Activated CD4-positive, alpha-beta T cell treated with anti-CD3 and anti-CD28 coated beads, Interleukin-2, amount 50 U/mL, for 48 hours (primary cell): ENCODE data around the gene KRTAP4-1.
"Not testable (repeated sequence)": the region's sequence is repeated elsewhere in the genome, so short reads cannot be mapped to it uniquely, and the experiment has no call there.

Experiments
- DNase-seq, 2 experiments: peaks; one replicate each; pipeline ENCODE4 v3.0.0-alpha.2; 2020

KRTAP4-1 gene

GRCh38 chr17:41168121-41168520 lies 16.6 kb downstream of the KRTAP4-1 start, which contains the start of gene KRTAP4-3:
TSS of gene KRTAP4-3 (minus strand) at chr17:41168221. CDS start at chr17:41168172, 49 bp downstream.
- no peak for DNase-seq

GRCh38 chr17:41167561-41167960 lies 17.1 kb downstream of the KRTAP4-1 start:
- DNase-seq, result no peak

DNA sequence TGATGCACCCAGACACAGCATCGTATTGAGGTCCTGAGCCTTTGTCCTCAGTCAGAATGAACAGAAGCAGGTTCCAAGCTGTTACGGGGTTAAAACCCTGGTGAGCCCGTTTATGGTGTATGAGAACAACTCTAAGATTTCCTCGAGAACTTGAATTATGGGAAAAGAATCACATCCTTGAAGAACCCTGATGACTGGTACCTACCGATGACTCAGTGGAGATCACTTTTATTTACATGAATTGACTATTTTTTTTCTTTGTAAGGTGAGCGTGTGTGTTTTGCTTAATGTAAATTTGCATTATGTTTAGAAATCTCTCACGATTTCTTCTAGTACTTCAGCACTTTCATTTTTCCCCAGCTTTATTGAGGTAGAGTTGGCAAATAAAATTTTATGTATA lies 20.9 kb downstream of the KRTAP4-1 start:
- no peak for DNase-seq

- no peak for DNase-seq
Measured at GRCh38 chr17:41160648-41161047, 24.1 kb downstream of the KRTAP4-1 start, which contains the start of gene KRTAP4-4. TSS of gene KRTAP4-4 (minus strand) at chr17:41160748. CDS start at chr17:41160691, 57 bp downstream.

DNA sequence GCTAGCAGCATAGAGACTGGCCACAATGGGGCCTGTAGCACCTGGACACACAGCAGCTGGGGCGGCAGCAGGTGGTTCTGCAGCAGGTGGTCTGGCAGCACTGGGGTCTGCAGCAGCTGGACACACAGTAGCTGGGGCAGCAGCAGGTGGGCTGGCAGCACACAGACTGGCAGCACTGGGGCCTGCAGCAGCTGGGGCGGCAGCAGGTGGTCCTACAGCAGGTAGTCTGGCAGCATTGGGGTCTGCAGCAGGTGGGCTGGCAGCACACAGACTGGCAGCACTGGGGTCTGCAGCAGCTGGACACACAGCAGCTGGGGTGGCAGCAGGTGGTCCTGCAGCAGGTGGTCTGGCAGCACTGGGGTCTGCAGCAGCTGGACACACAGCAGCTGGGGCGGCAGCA lies 24.5 kb downstream of the KRTAP4-1 start:
- DNase-seq, result not testable (repeated sequence)

- DNase-seq, result no peak
Measured at GRCh38 chr17:41153856-41154255, 30.9 kb downstream of the KRTAP4-1 start.

GRCh38 chr17:41151525-41151924 lies 33.2 kb downstream of the KRTAP4-1 start:
- no peak for DNase-seq

GRCh38 chr17:41150026-41150425 lies 34.7 kb downstream of the KRTAP4-1 start:
- DNase-seq, result no peak

GRCh38 chr17:41149652-41149985 lies 35.1 kb downstream of the KRTAP4-1 start, which contains the start of gene KRTAP4-5:
TSS of gene KRTAP4-5 (minus strand) at chr17:41149825. CDS start at chr17:41149767, 58 bp downstream.
- no peak for DNase-seq

- not testable (repeated sequence) for DNase-seq
Measured at GRCh38 chr17:41148971-41149651, 35.6 kb downstream of the KRTAP4-1 start.

DNA sequence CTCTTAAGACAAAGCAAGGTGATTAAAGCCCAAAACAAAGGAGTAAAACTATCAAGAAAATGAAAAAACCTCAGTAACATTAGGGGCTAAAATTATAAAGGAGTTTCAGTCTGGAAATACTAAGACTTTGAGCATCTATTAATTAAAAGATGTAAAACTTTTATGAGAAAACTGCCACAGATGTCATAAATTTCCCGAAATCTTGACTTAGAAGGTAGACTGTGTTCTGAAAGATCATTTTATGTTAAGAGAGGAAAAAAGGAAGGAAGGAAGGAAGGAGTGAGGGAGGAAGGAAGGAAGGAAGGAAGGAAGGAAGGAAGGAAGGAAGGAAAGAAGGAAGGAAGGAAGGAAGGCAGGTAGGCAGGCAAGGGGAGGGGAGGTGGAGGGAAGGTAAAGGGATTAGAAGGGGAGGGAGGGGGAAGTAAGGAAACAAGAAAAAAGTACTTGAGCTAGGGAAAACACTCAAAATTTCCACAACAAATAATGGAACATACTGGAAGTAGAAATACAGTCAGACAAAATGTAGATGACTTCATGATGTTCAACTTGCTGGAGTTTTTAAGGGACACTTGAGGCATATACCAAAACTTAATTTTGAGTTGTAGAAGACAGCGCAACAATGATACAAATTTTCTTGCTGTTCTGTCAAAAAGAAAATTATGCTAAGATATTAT lies 37.0 kb downstream of the KRTAP4-1 start:
- DNase-seq, result no peak

- no peak for DNase-seq
Measured at GRCh38 chr17:41145261-41145660, 39.5 kb downstream of the KRTAP4-1 start.

GRCh38 chr17:41144846-41145245 lies 39.9 kb downstream of the KRTAP4-1 start:
- no peak for DNase-seq

GRCh38 chr17:41141361-41141760 lies 43.4 kb downstream of the KRTAP4-1 start:
- DNase-seq, result no peak

GRCh38 chr17:41140360-41141131 lies 44.2 kb downstream of the KRTAP4-1 start, which contains the start of gene KRTAP4-6:
TSS of gene KRTAP4-6 (minus strand) at chr17:41140544. CDS start at chr17:41140487, 57 bp downstream.
- DNase-seq, result no peak

- not testable (repeated sequence) for DNase-seq
Measured at GRCh38 chr17:41139865-41140264, 44.8 kb downstream of the KRTAP4-1 start.
